ENCODE results near the gene PRR23C. TPM values are rescaled to one million over a fixed set of nuclear protein-coding genes. Genes with fewer than 3 reads are reported as not detected.

Gene PRR23C
- total RNA-seq, 2 experiments from 2014 or later = not detected

GRCh38 chr3:138995706-138996105 lies 49.0 kb downstream of the PRR23C start:
- no peaks in the 10 kb centered on the region for H3K9me3 Mint-ChIP-seq
- CTCF ChIA-PET = no interaction called here

More at GRCh38 chr3:138995706-138996105, 49.0 kb downstream of the PRR23C start:
- intact Hi-C loops (cut with micrococcal nuclease) = no loop called here
- no peak for DNase-seq
- Mint-ChIP-seq H3K4me1 (ENCODE audit: low read depth) (no peaks in the 10 kb centered on the region), H3K27ac (no peak overlapping the region), H3K27me3 (peaks cover 19% of the 10 kb centered on the region), H3K4me3 (no peak overlapping the region), H3K36me3 (ENCODE audit: low read depth) (no peaks in the 10 kb centered on the region)
- POLR2A ChIA-PET = no interaction called here
- no peak for TF ChIP-seq CTCF (IDR thresholded peaks at IDR 0.05)
- ATAC-seq = no peak

Other genes with a start within 250 kb of the PRR23C start
- 10 to 100 TPM; 12.4 to 13.4 TPM for gene PIK3CB, start 210.0 kb downstream of the PRR23C start, total RNA-seq
- gene FOXL2, start 97.8 kb downstream of the PRR23C start, total RNA-seq = not detected
- gene FOXL2NB, start 97.7 kb downstream of the PRR23C start, total RNA-seq = not detected
- gene PRR23A, start 38.6 kb downstream of the PRR23C start, total RNA-seq = not detected
- gene PRR23B, start 24.0 kb downstream of the PRR23C start, total RNA-seq = not detected